ENCODE data around the gene KLHL3. TPM values are rescaled to one million over a fixed set of nuclear protein-coding genes. Genes with fewer than 3 reads are reported as not detected.
A peak's percentile ranks its signal among the peaks of the same experiment; 100 is the strongest.
"Not testable (repeated sequence)": the region's sequence is repeated elsewhere in the genome, so short reads cannot be mapped to it uniquely, and the experiment has no call there.

KLHL3 gene, protein sequence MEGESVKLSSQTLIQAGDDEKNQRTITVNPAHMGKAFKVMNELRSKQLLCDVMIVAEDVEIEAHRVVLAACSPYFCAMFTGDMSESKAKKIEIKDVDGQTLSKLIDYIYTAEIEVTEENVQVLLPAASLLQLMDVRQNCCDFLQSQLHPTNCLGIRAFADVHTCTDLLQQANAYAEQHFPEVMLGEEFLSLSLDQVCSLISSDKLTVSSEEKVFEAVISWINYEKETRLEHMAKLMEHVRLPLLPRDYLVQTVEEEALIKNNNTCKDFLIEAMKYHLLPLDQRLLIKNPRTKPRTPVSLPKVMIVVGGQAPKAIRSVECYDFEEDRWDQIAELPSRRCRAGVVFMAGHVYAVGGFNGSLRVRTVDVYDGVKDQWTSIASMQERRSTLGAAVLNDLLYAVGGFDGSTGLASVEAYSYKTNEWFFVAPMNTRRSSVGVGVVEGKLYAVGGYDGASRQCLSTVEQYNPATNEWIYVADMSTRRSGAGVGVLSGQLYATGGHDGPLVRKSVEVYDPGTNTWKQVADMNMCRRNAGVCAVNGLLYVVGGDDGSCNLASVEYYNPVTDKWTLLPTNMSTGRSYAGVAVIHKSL
- 1 to 10 TPM; 3.0 to 3.4 TPM for total RNA-seq

DNA sequence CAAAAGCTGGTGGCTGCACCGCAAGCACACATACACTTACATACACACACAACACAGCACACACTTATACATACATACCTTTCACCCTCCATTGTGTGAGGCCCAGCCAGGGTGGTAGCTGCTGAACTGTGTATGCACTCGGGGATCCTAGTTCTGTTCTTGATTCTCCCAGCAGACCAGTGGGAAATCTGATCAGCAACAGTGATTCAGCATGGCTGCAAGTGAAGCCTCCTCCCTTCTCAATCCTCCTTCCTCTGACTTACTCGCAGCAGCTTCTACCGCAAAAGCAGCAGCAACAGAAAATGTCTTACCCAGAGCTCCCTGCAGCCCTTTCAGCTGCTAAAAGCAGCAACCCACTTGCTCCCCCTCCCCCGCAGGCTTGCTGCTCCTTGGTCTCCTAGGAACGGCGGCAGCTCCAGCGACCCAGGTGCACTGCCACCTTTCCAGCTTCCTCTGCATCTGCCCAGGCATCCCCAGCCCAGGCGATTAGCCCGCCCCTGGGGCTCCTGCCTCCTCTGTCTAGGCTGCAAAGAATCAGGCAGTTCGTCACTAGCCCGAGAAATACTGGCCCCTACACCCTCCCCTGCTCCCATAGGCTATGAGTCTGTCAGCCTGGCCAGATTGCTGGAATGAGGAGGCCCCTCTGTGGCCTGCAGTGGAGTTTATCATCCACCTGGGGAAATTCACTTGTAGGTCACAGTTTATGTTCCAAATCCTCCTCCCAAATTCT is at the start of gene KLHL3:
TSS of gene KLHL3 (minus strand) at position 535 of the 730 bp plus-strand sequence. CDS start at position 92, 443 bp downstream.
- Mint-ChIP-seq H3K4me1 (ENCODE audit: low read depth) (peaks cover 31% of the 10 kb centered on the region), H3K9me3 (peaks cover 7% of the 10 kb centered on the region), H3K36me3 (peaks cover 5% of the 10 kb centered on the region), H3K27me3 (no peaks in the 10 kb centered on the region), H3K4me3 (no peak within 1 kb of the TSS), H3K27ac (no peak within 1 kb of the TSS)
- POLR2A ChIA-PET: interaction anchor here (0.6 to 2.1 kb wide), 5 partner anchors 16 to 840 kb away, joined by 3 to 9 read pairs (median 5); partner anchors contain the start of genes HNRNPA0 and HSPA9
- peak; percentile 50 for DNase-seq
- intact Hi-C loops (cut with micrococcal nuclease): loop anchor here (10.0 kb wide), 1 partner anchor 1701 kb away; no protein-coding TSS in a partner anchor
- CTCF ChIA-PET: interaction anchor here (0.7 to 9.7 kb wide), 12 partner anchors 10 to 106 kb away, joined by 3 to 88 read pairs (median 4); no protein-coding TSS in a partner anchor

DNA sequence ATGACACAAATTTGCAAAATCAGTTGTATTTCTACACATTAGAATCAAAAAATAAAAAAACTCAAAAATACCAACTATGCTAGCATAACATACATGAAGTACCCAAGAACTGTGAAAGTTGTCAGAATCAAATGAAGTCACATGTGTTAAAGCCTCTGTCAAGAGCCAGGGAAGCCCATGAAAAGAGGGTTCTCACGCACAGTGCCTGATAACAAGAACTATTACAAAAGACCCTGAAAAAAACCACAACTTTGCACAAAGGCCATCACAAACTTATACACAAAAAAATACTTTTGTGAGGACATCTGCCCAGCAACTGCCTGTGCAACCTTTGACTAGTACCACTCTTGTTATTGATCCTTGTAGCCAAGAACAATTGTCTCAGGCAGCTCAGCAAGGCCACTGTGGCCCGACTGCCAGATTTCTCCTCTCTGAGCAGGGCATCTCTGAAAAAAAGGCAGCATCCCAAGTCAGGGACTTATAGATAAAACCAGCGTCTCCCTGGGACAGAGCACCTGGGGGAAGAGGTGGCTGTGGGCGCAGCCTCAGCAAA is 47.2 kb upstream of the KLHL3 start:
- H3K4me3 Mint-ChIP-seq: no peak overlapping the region
- peaks cover 6% of the 10 kb centered on the region for H3K27me3 Mint-ChIP-seq
- no peaks in the 10 kb centered on the region for H3K36me3 Mint-ChIP-seq
- H3K4me1 Mint-ChIP-seq (ENCODE audit: low read depth): no peaks in the 10 kb centered on the region
- intact Hi-C loops (cut with micrococcal nuclease): no loop called here
- CTCF ChIA-PET: no interaction called here
- DNase-seq: no peak
- POLR2A ChIA-PET: no interaction called here
- H3K9me3 Mint-ChIP-seq: no peaks in the 10 kb centered on the region
- no peak overlapping the region for H3K27ac Mint-ChIP-seq

DNA sequence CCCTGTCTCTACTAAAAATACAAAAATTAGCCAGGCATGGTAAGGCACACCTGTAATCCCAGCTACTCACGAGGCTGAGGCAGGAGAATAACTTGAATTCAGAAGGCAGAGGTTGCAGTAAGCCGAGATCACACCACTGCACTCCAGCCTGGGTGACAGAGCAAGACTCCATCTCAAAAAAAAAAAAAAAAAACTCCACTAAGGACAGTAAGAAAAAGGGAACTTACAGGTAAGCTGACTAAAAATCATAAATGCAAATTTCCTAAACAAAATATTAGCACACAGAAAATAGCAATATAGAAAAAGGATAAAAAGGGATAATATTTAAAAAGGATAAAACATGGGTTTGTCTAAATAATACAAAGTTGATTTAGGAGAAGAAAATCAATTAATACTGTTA is 46.2 kb upstream of the KLHL3 start:
- Mint-ChIP-seq H3K27me3 (peaks cover 6% of the 10 kb centered on the region), H3K36me3 (no peaks in the 10 kb centered on the region), H3K27ac (no peak overlapping the region), H3K9me3 (no peaks in the 10 kb centered on the region), H3K4me1 (ENCODE audit: low read depth) (no peaks in the 10 kb centered on the region), H3K4me3 (no peak overlapping the region)
- ChIA-PET POLR2A (no interaction called here), CTCF (no interaction called here)
- DNase-seq: no peak
- intact Hi-C loops (cut with micrococcal nuclease): no loop called here

DNA sequence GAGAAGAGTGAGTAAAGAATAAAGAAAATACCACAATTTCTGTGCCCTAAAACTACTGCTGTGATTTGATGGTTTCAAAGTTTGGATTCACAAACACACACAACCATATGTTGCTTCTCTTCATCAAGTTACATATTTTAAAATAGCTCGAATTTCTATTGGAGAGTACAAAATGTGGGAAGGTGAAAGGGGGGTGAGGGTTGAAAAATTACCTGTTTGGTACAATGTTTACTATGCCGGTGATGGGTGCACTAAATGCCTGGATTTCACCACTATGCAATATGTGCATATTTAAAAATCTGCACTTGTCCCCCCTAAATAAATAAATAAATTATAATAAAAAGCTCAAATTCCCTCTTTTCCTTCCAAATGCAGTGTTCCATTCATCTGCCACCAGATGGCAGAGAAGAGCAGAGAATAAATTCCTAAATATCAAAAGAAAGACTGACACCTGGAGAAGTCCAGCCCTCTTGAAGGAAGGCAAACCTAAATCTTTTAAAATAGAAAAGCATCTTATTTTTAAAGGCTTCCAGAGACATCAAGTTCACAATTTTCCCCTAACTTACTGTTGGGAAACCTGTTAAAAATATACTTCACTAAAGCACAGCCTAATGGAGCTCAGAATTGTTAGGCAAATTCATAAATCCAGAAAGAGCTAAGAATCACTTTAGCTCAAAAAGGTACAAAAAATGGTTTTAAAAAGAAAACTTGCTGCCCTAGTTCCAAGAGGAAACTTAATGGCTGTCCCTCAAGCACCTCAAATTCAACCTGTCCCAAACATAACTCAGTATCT is 43.1 kb upstream of the KLHL3 start:
- no peak overlapping the region for H3K27ac Mint-ChIP-seq
- CTCF ChIA-PET: interaction anchor here (0.6 to 4.5 kb wide), 49 partner anchors 9 to 365 kb away, joined by 3 to 66 read pairs (median 5); partner anchors contain the start of gene PKD2L2
- peaks cover 1% of the 10 kb centered on the region for H3K27me3 Mint-ChIP-seq
- intact Hi-C loops (cut with micrococcal nuclease): loop anchor here (2.0 kb wide), 1 partner anchor 354 kb away; no protein-coding TSS in a partner anchor
- DNase-seq: no peak
- H3K36me3 Mint-ChIP-seq: no peaks in the 10 kb centered on the region
- H3K4me3 Mint-ChIP-seq: no peak overlapping the region
- POLR2A ChIA-PET: no interaction called here
- H3K4me1 Mint-ChIP-seq (ENCODE audit: low read depth): no peaks in the 10 kb centered on the region
- no peaks in the 10 kb centered on the region for H3K9me3 Mint-ChIP-seq

DNA sequence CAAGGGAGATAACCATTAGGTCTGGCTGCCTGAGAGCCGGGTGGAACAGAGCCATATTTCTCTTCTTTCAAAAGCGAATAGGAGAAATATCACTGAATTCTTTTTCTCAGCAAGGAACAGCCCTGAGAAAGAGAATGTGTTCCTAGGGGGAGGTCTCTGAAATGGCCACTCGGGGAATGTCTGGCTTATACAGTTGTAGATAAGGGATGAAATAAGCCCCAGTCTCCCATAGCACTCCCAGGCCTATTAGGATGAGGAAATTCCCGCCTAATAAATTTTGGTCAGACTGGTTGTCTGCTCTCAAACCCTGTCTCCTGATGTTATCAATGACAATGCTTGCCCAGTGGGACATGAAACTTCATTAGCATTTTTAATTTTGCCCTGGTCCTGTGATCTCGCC is 32.0 kb upstream of the KLHL3 start:
- POLR2A ChIA-PET; CTCF ChIA-PET; H3K4me1 Mint-ChIP-seq (ENCODE audit: low read depth); H3K27me3 Mint-ChIP-seq; H3K4me3 Mint-ChIP-seq; intact Hi-C loops (cut with micrococcal nuclease); DNase-seq; H3K27ac Mint-ChIP-seq: not testable (repeated sequence)
- peaks cover 12% of the 10 kb centered on the region for H3K36me3 Mint-ChIP-seq
- H3K9me3 Mint-ChIP-seq: peaks cover 19% of the 10 kb centered on the region

DNA sequence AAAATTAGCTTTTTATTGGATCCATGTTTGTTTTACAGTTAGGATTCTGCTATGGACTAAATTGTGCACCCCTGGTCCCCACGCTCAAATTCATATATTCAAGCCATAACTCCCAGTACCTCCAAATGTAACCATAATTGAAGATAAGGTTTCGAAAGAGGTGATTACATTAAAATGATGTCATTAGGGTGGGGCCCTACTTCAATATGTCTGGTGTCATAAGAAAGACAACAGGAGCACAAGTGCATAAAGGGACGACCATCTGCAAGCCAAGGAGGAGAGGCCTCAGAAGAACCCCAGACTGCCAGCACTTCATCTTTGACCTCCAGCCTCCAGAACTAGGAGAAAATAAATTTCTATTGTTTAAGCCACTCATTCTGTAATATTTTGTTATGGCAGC is 25.7 kb upstream of the KLHL3 start:
- Mint-ChIP-seq H3K27me3 (peaks cover 6% of the 10 kb centered on the region), H3K36me3 (no peaks in the 10 kb centered on the region), H3K27ac (no peak overlapping the region), H3K9me3 (no peaks in the 10 kb centered on the region), H3K4me3 (no peak overlapping the region), H3K4me1 (ENCODE audit: low read depth) (peaks cover 6% of the 10 kb centered on the region)
- ChIA-PET CTCF (interaction anchor here (2.6 kb wide), 1 partner anchor 17 kb away, joined by 13 read pairs; no protein-coding TSS in a partner anchor), POLR2A (no interaction called here)
- intact Hi-C loops (cut with micrococcal nuclease): no loop called here
- DNase-seq: no peak

DNA sequence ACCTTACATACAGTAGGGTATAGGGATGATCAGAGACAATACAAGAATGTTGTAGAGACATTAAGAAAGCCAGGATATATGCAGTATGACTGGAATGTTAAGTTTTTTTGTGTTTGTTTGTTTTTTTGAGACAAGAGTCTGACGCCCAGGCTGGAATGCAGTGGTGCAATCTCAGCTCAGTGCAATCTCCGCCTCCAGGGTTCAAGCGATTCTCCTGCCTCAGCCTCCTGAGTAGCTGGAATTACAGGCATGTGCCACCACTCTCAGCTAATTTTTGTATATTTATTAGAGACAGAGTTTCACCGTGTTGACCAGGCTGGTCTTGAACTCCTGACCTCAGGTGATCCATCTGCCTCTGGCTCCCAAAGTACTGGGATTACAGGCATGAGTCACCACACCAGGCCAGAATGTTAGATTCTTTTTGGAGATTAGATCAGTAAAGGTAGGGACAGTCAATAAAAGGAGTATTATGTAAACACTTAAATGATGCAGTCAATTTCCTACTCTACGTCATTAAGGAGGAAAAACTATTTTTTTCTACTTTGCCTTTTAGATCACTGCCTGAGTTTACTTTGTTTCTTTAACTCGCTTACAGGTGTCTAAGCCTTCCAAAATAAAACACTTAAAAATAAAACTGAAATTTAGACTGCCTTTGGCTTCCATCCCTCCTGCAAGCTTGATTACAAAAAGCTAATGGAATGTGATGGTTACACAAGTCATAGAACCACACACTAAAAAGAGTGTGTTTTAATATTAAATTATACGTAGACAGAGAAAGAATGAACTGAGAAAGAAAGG is 25.0 kb upstream of the KLHL3 start:
- CTCF ChIA-PET: interaction anchor here (0.9 to 2.6 kb wide), 6 partner anchors 9 to 116 kb away, joined by 3 to 13 read pairs (median 3); no protein-coding TSS in a partner anchor
- POLR2A ChIA-PET: no interaction called here
- Mint-ChIP-seq H3K27me3 (peaks cover 6% of the 10 kb centered on the region), H3K4me3 (no peak overlapping the region), H3K36me3 (no peaks in the 10 kb centered on the region), H3K4me1 (ENCODE audit: low read depth) (peaks cover 6% of the 10 kb centered on the region), H3K9me3 (no peaks in the 10 kb centered on the region), H3K27ac (no peak overlapping the region)
- intact Hi-C loops (cut with micrococcal nuclease): no loop called here
- no peak for DNase-seq

DNA sequence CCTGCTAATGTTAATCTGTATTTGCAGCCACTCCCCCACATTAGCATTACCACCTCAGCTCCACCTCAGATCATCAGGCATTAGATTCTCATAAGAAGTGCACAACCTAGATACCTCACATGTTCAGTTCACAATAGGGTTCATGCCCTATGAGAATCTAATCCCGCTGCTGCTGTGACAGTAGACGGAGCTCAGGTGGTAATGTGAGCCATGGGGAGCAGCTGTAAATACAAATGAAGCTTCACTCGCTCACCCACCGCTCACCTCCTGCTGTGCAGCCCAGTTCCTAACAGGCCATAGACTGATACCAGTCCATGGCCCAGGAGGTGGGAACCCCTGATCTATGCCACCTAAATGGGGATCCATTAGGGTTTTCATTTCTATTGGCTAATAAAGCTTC is 24.4 kb upstream of the KLHL3 start:
- H3K4me3 Mint-ChIP-seq: no peak overlapping the region
- no peak for DNase-seq
- no peaks in the 10 kb centered on the region for H3K9me3 Mint-ChIP-seq
- H3K27ac Mint-ChIP-seq: no peak overlapping the region
- H3K36me3 Mint-ChIP-seq: no peaks in the 10 kb centered on the region
- intact Hi-C loops (cut with micrococcal nuclease): no loop called here
- ChIA-PET POLR2A (no interaction called here), CTCF (interaction anchor here (0.9 to 2.6 kb wide), 6 partner anchors 9 to 117 kb away, joined by 3 to 13 read pairs (median 3); no protein-coding TSS in a partner anchor)
- peaks cover 6% of the 10 kb centered on the region for H3K27me3 Mint-ChIP-seq
- peaks cover 6% of the 10 kb centered on the region for H3K4me1 Mint-ChIP-seq (ENCODE audit: low read depth)

DNA sequence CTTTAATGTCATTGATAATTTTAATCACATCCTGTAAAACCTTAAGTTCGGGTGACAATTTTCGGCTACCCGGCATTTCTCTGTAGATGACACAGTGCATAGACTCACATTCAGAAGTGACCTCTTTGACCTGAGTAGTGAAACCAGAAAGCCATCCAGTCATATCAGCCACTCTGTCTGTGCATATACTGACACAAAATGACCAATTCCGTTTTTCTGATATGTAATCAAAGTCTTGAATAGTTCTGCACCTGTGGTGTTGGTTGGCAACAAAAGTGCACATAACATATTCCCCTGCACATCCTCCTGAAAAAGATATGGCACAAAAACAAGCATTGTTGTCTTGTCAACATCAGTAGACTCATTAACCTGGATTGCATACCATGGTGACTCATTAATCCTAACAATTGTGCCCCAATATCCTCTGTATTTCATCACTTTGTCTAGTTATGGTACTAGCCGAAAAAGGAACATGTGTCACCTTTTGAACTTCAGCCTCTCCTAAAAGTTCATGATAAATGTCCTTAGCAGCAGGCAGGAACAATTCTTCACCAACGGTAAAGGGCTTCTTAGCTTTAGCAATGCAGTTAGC is 22.9 kb upstream of the KLHL3 start:
- Mint-ChIP-seq H3K9me3 (no peaks in the 10 kb centered on the region), H3K4me1 (ENCODE audit: low read depth) (peaks cover 10% of the 10 kb centered on the region), H3K27ac (no peak overlapping the region), H3K4me3 (no peak overlapping the region), H3K27me3 (peaks cover 6% of the 10 kb centered on the region), H3K36me3 (peaks cover 5% of the 10 kb centered on the region)
- POLR2A ChIA-PET: no interaction called here
- peak; percentile 30 for DNase-seq
- CTCF ChIA-PET: interaction anchor here (1.8 kb wide), 1 partner anchor 99 kb away, joined by 8 read pairs; no protein-coding TSS in a partner anchor
- intact Hi-C loops (cut with micrococcal nuclease): loop anchor here (10.0 kb wide), 2 partner anchors 176 to 376 kb away; partner anchors contain the start of gene NME5

DNA sequence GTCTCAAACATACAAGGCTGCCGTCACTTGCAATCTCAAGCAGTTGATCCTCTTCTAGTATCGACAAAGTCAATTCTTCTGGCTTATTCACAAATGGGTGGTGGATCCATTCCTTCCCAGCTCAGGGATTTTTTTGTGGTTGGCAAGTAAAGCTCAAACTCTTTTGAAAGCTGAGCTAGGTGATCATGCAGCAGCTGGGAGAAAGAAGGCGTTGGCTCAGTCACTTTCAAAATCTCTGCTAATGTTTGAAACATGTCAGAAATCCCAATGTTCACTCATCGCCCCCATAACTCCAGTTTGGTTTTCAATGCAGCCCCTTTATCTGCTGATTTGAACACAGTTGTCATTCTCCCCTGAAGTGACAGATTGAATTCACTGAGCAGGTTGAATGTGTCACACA is 22.2 kb upstream of the KLHL3 start:
- no peak for DNase-seq
- Mint-ChIP-seq H3K4me3 (no peak overlapping the region), H3K27me3 (peaks cover 6% of the 10 kb centered on the region), H3K9me3 (no peaks in the 10 kb centered on the region), H3K27ac (no peak overlapping the region), H3K36me3 (peaks cover 12% of the 10 kb centered on the region), H3K4me1 (ENCODE audit: low read depth) (peaks cover 10% of the 10 kb centered on the region)
- POLR2A ChIA-PET: no interaction called here
- intact Hi-C loops (cut with micrococcal nuclease): loop anchor here (10.0 kb wide), 2 partner anchors 177 to 377 kb away; partner anchors contain the start of gene NME5
- CTCF ChIA-PET: interaction anchor here (5.8 kb wide), 1 partner anchor 98 kb away, joined by 22 read pairs; no protein-coding TSS in a partner anchor
